ENCODE data around the gene PKP1. TPM values are rescaled to one million over a fixed set of nuclear protein-coding genes. Genes with fewer than 3 reads are reported as not detected.
A peak's percentile ranks its signal among the peaks of the same experiment; 100 is the strongest.

The PKP1 gene
- total and polyA plus RNA-seq, 7 donors = 0.32 to 6.7 (median 2.4) TPM

DNA sequence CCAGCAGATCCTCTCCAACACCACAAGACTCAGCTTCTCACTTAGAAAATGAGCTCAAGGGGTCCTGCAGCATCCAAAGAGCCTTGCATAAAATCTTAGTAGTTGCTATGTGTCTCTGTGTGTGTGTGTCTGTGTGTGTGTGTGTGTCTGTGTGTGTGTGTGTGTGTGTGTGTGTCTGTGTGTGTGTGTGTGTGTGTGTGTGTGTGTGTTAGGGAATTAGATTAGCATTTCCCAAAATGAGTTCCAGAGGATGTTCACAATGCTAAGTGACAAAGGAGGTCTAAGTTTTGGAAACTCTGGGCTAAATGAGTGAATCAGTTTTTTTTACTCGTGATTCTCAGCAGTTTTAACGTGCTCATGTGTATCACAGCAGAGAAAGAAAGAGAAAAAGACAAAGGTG is 63.7 kb downstream of the PKP1 start:
- intact Hi-C loops (cut with DNase I) = loop anchor here (2.0 to 5.0 kb wide), 2 partner anchors 38 to 95 kb away; no protein-coding TSS in a partner anchor
- H3K27ac ChIP-seq = no peak overlapping the region
- TF ChIP-seq, protein P1, sequence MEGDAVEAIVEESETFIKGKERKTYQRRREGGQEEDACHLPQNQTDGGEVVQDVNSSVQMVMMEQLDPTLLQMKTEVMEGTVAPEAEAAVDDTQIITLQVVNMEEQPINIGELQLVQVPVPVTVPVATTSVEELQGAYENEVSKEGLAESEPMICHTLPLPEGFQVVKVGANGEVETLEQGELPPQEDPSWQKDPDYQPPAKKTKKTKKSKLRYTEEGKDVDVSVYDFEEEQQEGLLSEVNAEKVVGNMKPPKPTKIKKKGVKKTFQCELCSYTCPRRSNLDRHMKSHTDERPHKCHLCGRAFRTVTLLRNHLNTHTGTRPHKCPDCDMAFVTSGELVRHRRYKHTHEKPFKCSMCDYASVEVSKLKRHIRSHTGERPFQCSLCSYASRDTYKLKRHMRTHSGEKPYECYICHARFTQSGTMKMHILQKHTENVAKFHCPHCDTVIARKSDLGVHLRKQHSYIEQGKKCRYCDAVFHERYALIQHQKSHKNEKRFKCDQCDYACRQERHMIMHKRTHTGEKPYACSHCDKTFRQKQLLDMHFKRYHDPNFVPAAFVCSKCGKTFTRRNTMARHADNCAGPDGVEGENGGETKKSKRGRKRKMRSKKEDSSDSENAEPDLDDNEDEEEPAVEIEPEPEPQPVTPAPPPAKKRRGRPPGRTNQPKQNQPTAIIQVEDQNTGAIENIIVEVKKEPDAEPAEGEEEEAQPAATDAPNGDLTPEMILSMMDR (IDR thresholded peaks at IDR 0.05) = no peak
- WGBS, 3 donors = 22 to 28% (median 24%) methylated on average over 2 of the region's 2 CpGs
- H3K27me3 ChIP-seq (ENCODE audit: insufficient read depth in 3 of 3, low read length in 2 of 3) = peaks cover 0 to 3% (median 0%) of the 10 kb centered on the region in 3 donors
- DNase-seq = no peak
- no peaks in the 10 kb centered on the region for H3K9me3 ChIP-seq
- no peaks in the 10 kb centered on the region for H3K36me3 ChIP-seq (ENCODE audit: insufficient read depth in 1 of 2, low read depth in 1 of 2)
- no peak overlapping the region for H3K4me3 ChIP-seq
- no peak for ATAC-seq
- H3K4me1 ChIP-seq = no peaks in the 10 kb centered on the region

DNA sequence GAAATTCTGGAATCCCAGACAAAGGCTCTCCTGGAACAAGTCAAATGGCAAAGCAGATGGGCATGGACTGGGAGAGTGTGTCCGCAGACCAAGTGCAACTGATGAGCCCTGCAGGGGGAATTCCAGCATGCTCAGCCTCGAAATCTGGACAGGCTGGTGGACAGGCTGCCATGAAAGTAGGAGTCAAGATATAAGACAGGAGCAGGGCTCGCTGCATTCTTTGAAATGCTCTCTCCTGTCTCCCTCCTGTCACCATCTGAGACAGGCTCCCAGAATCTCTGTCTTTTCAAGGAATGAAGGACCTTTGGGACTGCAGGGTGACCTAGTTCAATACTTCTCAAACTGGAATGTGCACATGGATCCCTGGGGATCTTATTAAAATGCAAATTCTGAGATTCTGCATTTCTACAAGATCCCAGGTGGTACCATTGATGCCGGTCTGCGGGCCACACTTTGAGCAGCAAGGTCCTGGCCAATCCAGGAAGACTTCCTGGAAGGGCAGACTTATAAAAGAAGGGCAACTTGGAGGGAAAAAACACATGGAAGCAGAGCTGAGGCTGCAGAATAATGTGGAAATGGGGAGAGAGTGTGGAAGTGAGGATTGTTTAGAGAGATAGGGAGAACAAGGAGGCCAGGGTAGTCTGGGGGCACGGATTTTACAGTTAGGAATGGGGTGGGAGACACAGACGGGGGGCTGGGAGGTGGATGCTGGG is 64.3 kb downstream of the PKP1 start:
- intact Hi-C loops (cut with DNase I) = loop anchor here (2.0 to 5.0 kb wide), 3 partner anchors 39 to 95 kb away; no protein-coding TSS in a partner anchor
- H3K27ac ChIP-seq = no peak overlapping the region
- DNase-seq (no peak), ATAC-seq (no peak)
- H3K36me3 ChIP-seq (ENCODE audit: insufficient read depth in 1 of 2, low read depth in 1 of 2) = no peaks in the 10 kb centered on the region
- H3K27me3 ChIP-seq (ENCODE audit: insufficient read depth in 3 of 3, low read length in 2 of 3) = peaks cover 0 to 3% (median 0%) of the 10 kb centered on the region in 3 donors
- 46 to 54% (median 48%) methylated on average over 7 of the region's 7 CpGs for WGBS, 3 donors
- H3K4me1 ChIP-seq = no peaks in the 10 kb centered on the region
- TF ChIP-seq, protein P1 (IDR thresholded peaks at IDR 0.05) = no peak
- no peak overlapping the region for H3K4me3 ChIP-seq
- H3K9me3 ChIP-seq = no peaks in the 10 kb centered on the region

DNA sequence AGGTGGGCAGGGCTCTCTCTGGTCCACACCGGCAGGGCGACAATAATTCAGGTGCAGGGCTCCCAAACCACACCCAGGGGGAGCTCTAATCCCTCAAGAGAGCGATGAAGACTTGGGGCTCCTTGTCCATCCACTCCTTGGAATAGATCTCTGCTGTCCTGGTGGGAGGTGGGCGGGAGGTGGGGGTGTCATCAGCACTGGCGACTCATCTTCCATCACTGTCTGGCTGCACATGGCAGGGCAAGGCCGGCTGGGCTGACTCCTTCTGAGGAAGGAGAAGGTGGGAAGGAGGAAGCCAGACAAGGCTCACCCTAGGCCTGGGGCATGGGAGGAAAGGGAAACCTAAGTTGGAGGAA is 64.9 kb downstream of the PKP1 start:
- no peak overlapping the region for H3K27ac ChIP-seq
- intact Hi-C loops (cut with DNase I) = loop anchor here (2.0 to 5.0 kb wide), 2 partner anchors 61 to 96 kb away; no protein-coding TSS in a partner anchor
- no peak overlapping the region for H3K4me3 ChIP-seq
- DNase-seq = no peak
- WGBS, 3 donors = 57 to 70% (median 58%) methylated on average over 6 of the region's 6 CpGs
- TF ChIP-seq, protein P1 (IDR thresholded peaks at IDR 0.05) = peak; percentile 35
- H3K9me3 ChIP-seq = no peaks in the 10 kb centered on the region
- peak; percentile 60 to 71 (median 70) for ATAC-seq
- H3K4me1 ChIP-seq = no peaks in the 10 kb centered on the region
- no peaks in the 10 kb centered on the region for H3K36me3 ChIP-seq (ENCODE audit: insufficient read depth in 1 of 2, low read depth in 1 of 2)
- H3K27me3 ChIP-seq (ENCODE audit: insufficient read depth in 3 of 3, low read length in 2 of 3) = no peaks in the 10 kb centered on the region

DNA sequence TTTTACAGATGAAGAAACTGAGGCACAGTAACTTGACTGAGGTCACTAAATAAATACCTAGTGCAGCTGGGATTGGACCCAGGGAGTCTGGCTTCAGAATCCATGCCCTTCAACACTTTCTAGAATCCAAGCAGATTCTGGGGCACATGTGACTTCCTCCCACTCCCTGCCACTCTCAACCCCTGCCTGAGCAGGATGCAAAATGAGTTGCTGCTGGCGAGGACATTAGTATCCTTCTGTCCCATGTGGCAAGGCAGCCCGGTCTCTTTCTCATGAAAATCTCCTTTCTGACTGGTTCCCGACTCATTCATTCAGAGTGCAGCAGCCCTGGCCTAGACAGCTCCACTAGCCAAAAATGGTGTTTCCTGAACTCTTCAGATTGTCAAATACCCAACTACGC is 65.8 kb downstream of the PKP1 start:
- H3K36me3 ChIP-seq (ENCODE audit: insufficient read depth in 1 of 2, low read depth in 1 of 2) = no peaks in the 10 kb centered on the region
- no peak overlapping the region for H3K27ac ChIP-seq
- TF ChIP-seq, protein P1 (IDR thresholded peaks at IDR 0.05) = no peak
- ATAC-seq (no peak), DNase-seq (no peak)
- WGBS, 3 donors = 67 to 77% (median 68%) methylated on average over 4 of the region's 4 CpGs
- H3K4me1 ChIP-seq = no peaks in the 10 kb centered on the region
- intact Hi-C loops (cut with DNase I) = loop anchor here (2.0 to 5.0 kb wide), 2 partner anchors 60 to 97 kb away; no protein-coding TSS in a partner anchor
- H3K9me3 ChIP-seq = no peaks in the 10 kb centered on the region
- H3K4me3 ChIP-seq = no peak overlapping the region
- H3K27me3 ChIP-seq (ENCODE audit: insufficient read depth in 3 of 3, low read length in 2 of 3) = no peaks in the 10 kb centered on the region

All from psoas muscle (tissue), 8 donors.